Skin of body (tissue), 2 donors: ENCODE data around the gene PGR. TPM values are rescaled to one million over a fixed set of nuclear protein-coding genes. Genes with fewer than 3 reads are reported as not detected.

Experiments used
- DNase-seq: peaks from one replicate; lab custom pipeline; 2025; lab: John Stamatoyannopoulos, UW
- total RNA-seq: library from RNA; depleted of rRNA; stranded (reverse); fragments of >200 nt; gene quantifications from one replicate; pipeline ENCODE4 v1.2.3, GENCODE V29; 2014

PGR gene
- total RNA-seq, 1 donor from 2014 or later: 0.10 TPM

- no peak for DNase-seq
Observed at GRCh38 chr11:101010899-101011298, 118.7 kb downstream of the PGR start.

GRCh38 chr11:101009690-101010055 is 119.9 kb downstream of the PGR start:
- no peak for DNase-seq

GRCh38 chr11:101008961-101009689 is 120.5 kb downstream of the PGR start:
- DNase-seq: no peak

GRCh38 chr11:101003468-101003867 is 126.1 kb downstream of the PGR start:
- no peak for DNase-seq

GRCh38 chr11:100999756-101000155 is 129.9 kb downstream of the PGR start:
- no peak for DNase-seq

- no peak for DNase-seq
Observed at GRCh38 chr11:100994966-100995365, 134.6 kb downstream of the PGR start.

GRCh38 chr11:100991541-100991940 is 138.1 kb downstream of the PGR start:
- DNase-seq: no peak

- DNase-seq: no peak
Observed at GRCh38 chr11:100990931-100991330, 138.7 kb downstream of the PGR start.

GRCh38 chr11:100984668-100985067 is 144.9 kb downstream of the PGR start:
- no peak for DNase-seq

- no peak for DNase-seq
Observed at GRCh38 chr11:100981196-100981824, 148.3 kb downstream of the PGR start.

- no peak for DNase-seq
Observed at GRCh38 chr11:100980156-100980555, 149.5 kb downstream of the PGR start.
